IPS DF 4.7 (cell line): Measurements from ENCODE around the gene CTSD.

Experiments used
- DNase-seq: peaks from one replicate; pipeline ENCODE4 v3.0.0-alpha.2; 2013; ENCODE audit warnings: low spot score; ENCODE audit errors: extremely low read depth

CTSD gene

GRCh38 chr11:1731451-1732059 lies 32.2 kb downstream of the CTSD start:
- DNase-seq, result no peak

GRCh38 chr11:1730059-1730629 lies 33.6 kb downstream of the CTSD start:
- no peak for DNase-seq

GRCh38 chr11:1729692-1730011 lies 34.1 kb downstream of the CTSD start:
- no peak for DNase-seq

GRCh38 chr11:1728931-1729691 lies 34.6 kb downstream of the CTSD start:
- no peak for DNase-seq

GRCh38 chr11:1728301-1728700 lies 35.4 kb downstream of the CTSD start:
- no peak for DNase-seq

GRCh38 chr11:1727861-1728260 lies 35.9 kb downstream of the CTSD start:
- no peak for DNase-seq

GRCh38 chr11:1727096-1727690 lies 36.5 kb downstream of the CTSD start:
- DNase-seq, result no peak

GRCh38 chr11:1719781-1720180 lies 43.9 kb downstream of the CTSD start:
- no peak for DNase-seq

GRCh38 chr11:1718326-1718725 lies 45.4 kb downstream of the CTSD start:
- no peak for DNase-seq

GRCh38 chr11:1717745-1718144 lies 46.0 kb downstream of the CTSD start:
- DNase-seq, result no peak

- no peak for DNase-seq
These were observed 48.5 kb downstream of the CTSD start for GRCh38 chr11:1714908-1715885.

GRCh38 chr11:1708716-1709115 lies 55.0 kb downstream of the CTSD start:
- no peak for DNase-seq

GRCh38 chr11:1707751-1708150 lies 56.0 kb downstream of the CTSD start:
- DNase-seq, result no peak

GRCh38 chr11:1706634-1707400 lies 56.9 kb downstream of the CTSD start:
- no peak for DNase-seq

- no peak for DNase-seq
These were observed 58.3 kb downstream of the CTSD start for GRCh38 chr11:1705126-1706052.

- DNase-seq, result no peak
These were observed 60.6 kb downstream of the CTSD start for GRCh38 chr11:1703146-1703545.
